ENCODE data around the gene ZBTB7A. TPM values are rescaled to one million over a fixed set of nuclear protein-coding genes. Genes with fewer than 3 reads are reported as not detected.

The ZBTB7A gene
- polyA plus RNA-seq, 2 donors = 22.4 to 29.7 TPM

- Histone ChIP-seq H3K4me1 (ENCODE audit: control insufficient read depth in 2 of 2, insufficient read depth in 2 of 2, low read length in 1 of 2) (peaks cover 8 to 50% of the 10 kb centered on the region in 2 donors), H3K27me3 (ENCODE audit: control insufficient read depth in 1 of 2, insufficient read depth in 2 of 2, low read length in 2 of 2) (no peaks in the 10 kb centered on the region), H3K4me3 (ENCODE audit: low read depth in 1 of 2, low read length in 2 of 2) (peak overlapping the region; percentile 42 to 83), H3K27ac (ENCODE audit: low read depth in 2 of 2, low read length in 1 of 2) (peak overlapping the region; percentile 94 to 99), H3K36me3 (ENCODE audit: control insufficient read depth in 2 of 2, insufficient read depth in 2 of 2, low read length in 1 of 2) (peaks cover 9 to 35% of the 10 kb centered on the region in 2 donors), H3K9me3 (ENCODE audit: control insufficient read depth in 2 of 2, insufficient read depth in 1 of 2, low read depth in 1 of 2, low read length in 1 of 2) (no peaks in the 10 kb centered on the region)
- WGBS, 2 donors = 18 to 23% methylated on average over 22 of the region's 22 CpGs
These were observed 8.6 kb downstream of the ZBTB7A start for GRCh38 chr19:4057931-4058692.

GRCh38 chr19:4055209-4055552, 11.5 kb downstream of the ZBTB7A start:
- Histone ChIP-seq H3K36me3 (ENCODE audit: control insufficient read depth in 2 of 2, insufficient read depth in 2 of 2, low read length in 1 of 2) (peaks cover 9 to 46% of the 10 kb centered on the region in 2 donors), H3K9me3 (ENCODE audit: control insufficient read depth in 2 of 2, insufficient read depth in 1 of 2, low read depth in 1 of 2, low read length in 1 of 2) (no peaks in the 10 kb centered on the region), H3K4me1 (ENCODE audit: control insufficient read depth in 2 of 2, insufficient read depth in 2 of 2, low read length in 1 of 2) (peaks cover 12 to 42% of the 10 kb centered on the region in 2 donors), H3K27me3 (ENCODE audit: control insufficient read depth in 1 of 2, insufficient read depth in 2 of 2, low read length in 2 of 2) (no peaks in the 10 kb centered on the region), H3K4me3 (ENCODE audit: low read depth in 1 of 2, low read length in 2 of 2) (no peak overlapping the region), H3K27ac (ENCODE audit: low read depth in 2 of 2, low read length in 1 of 2) (peak overlapping the region in 1 of 2 donors; percentile 11)
- 91 to 94% methylated on average over 20 of the region's 20 CpGs for WGBS, 2 donors

GRCh38 chr19:4054441-4055208, 12.1 kb downstream of the ZBTB7A start:
- Histone ChIP-seq H3K36me3 (ENCODE audit: control insufficient read depth in 2 of 2, insufficient read depth in 2 of 2, low read length in 1 of 2) (peaks cover 9 to 48% of the 10 kb centered on the region in 2 donors), H3K27ac (ENCODE audit: low read depth in 2 of 2, low read length in 1 of 2) (peak overlapping the region in 1 of 2 donors; percentile 11), H3K9me3 (ENCODE audit: control insufficient read depth in 2 of 2, insufficient read depth in 1 of 2, low read depth in 1 of 2, low read length in 1 of 2) (no peaks in the 10 kb centered on the region), H3K27me3 (ENCODE audit: control insufficient read depth in 1 of 2, insufficient read depth in 2 of 2, low read length in 2 of 2) (no peaks in the 10 kb centered on the region), H3K4me3 (ENCODE audit: low read depth in 1 of 2, low read length in 2 of 2) (no peak overlapping the region), H3K4me1 (ENCODE audit: control insufficient read depth in 2 of 2, insufficient read depth in 2 of 2, low read length in 1 of 2) (peaks cover 12 to 40% of the 10 kb centered on the region in 2 donors)
- WGBS, 2 donors = 90 to 95% methylated on average over 71 to 91 of the region's 91 CpGs

- peaks cover 9 to 54% of the 10 kb centered on the region in 2 donors for H3K36me3 ChIP-seq (ENCODE audit: control insufficient read depth in 2 of 2, insufficient read depth in 2 of 2, low read length in 1 of 2)
- no peaks in the 10 kb centered on the region for H3K27me3 ChIP-seq (ENCODE audit: control insufficient read depth in 1 of 2, insufficient read depth in 2 of 2, low read length in 2 of 2)
- 80 to 81% methylated on average over 78 to 82 of the region's 82 CpGs for WGBS, 2 donors
- peak overlapping the region in 1 of 2 donors; percentile 12 for H3K4me3 ChIP-seq (ENCODE audit: low read depth in 1 of 2, low read length in 2 of 2)
- peak overlapping the region; percentile 77 to 93 for H3K27ac ChIP-seq (ENCODE audit: low read depth in 2 of 2, low read length in 1 of 2)
- H3K4me1 ChIP-seq (ENCODE audit: control insufficient read depth in 2 of 2, insufficient read depth in 2 of 2, low read length in 1 of 2) = peaks cover 9 to 45% of the 10 kb centered on the region in 2 donors
- no peaks in the 10 kb centered on the region for H3K9me3 ChIP-seq (ENCODE audit: control insufficient read depth in 2 of 2, insufficient read depth in 1 of 2, low read depth in 1 of 2, low read length in 1 of 2)
These were observed 13.0 kb downstream of the ZBTB7A start for GRCh38 chr19:4053423-4054324.

GRCh38 chr19:4052993-4053422, 13.7 kb downstream of the ZBTB7A start:
- Histone ChIP-seq H3K36me3 (ENCODE audit: control insufficient read depth in 2 of 2, insufficient read depth in 2 of 2, low read length in 1 of 2) (peaks cover 9 to 58% of the 10 kb centered on the region in 2 donors), H3K4me3 (ENCODE audit: low read depth in 1 of 2, low read length in 2 of 2) (peak overlapping the region; percentile 7 to 12), H3K9me3 (ENCODE audit: control insufficient read depth in 2 of 2, insufficient read depth in 1 of 2, low read depth in 1 of 2, low read length in 1 of 2) (no peaks in the 10 kb centered on the region), H3K4me1 (ENCODE audit: control insufficient read depth in 2 of 2, insufficient read depth in 2 of 2, low read length in 1 of 2) (peaks cover 9 to 41% of the 10 kb centered on the region in 2 donors), H3K27me3 (ENCODE audit: control insufficient read depth in 1 of 2, insufficient read depth in 2 of 2, low read length in 2 of 2) (no peaks in the 10 kb centered on the region), H3K27ac (ENCODE audit: low read depth in 2 of 2, low read length in 1 of 2) (peak overlapping the region; percentile 77 to 93)
- 21 to 28% methylated on average over 13 of the region's 13 CpGs for WGBS, 2 donors

- WGBS, 2 donors = 29 to 30% methylated on average over 25 to 27 of the region's 27 CpGs
- Histone ChIP-seq H3K4me1 (ENCODE audit: control insufficient read depth in 2 of 2, insufficient read depth in 2 of 2, low read length in 1 of 2) (peaks cover 9 to 36% of the 10 kb centered on the region in 2 donors), H3K27me3 (ENCODE audit: control insufficient read depth in 1 of 2, insufficient read depth in 2 of 2, low read length in 2 of 2) (no peaks in the 10 kb centered on the region), H3K4me3 (ENCODE audit: low read depth in 1 of 2, low read length in 2 of 2) (peak overlapping the region; percentile 8 to 14), H3K27ac (ENCODE audit: low read depth in 2 of 2, low read length in 1 of 2) (peak overlapping the region; percentile 77 to 93), H3K9me3 (ENCODE audit: control insufficient read depth in 2 of 2, insufficient read depth in 1 of 2, low read depth in 1 of 2, low read length in 1 of 2) (no peaks in the 10 kb centered on the region), H3K36me3 (ENCODE audit: control insufficient read depth in 2 of 2, insufficient read depth in 2 of 2, low read length in 1 of 2) (peaks cover 9 to 60% of the 10 kb centered on the region in 2 donors)
These were observed 14.3 kb downstream of the ZBTB7A start for GRCh38 chr19:4052114-4052992.

- Histone ChIP-seq H3K4me1 (ENCODE audit: control insufficient read depth in 2 of 2, insufficient read depth in 2 of 2, low read length in 1 of 2) (peaks cover 9 to 36% of the 10 kb centered on the region in 2 donors), H3K27me3 (ENCODE audit: control insufficient read depth in 1 of 2, insufficient read depth in 2 of 2, low read length in 2 of 2) (no peaks in the 10 kb centered on the region), H3K4me3 (ENCODE audit: low read depth in 1 of 2, low read length in 2 of 2) (peak overlapping the region in 1 of 2 donors; percentile 8), H3K9me3 (ENCODE audit: control insufficient read depth in 2 of 2, insufficient read depth in 1 of 2, low read depth in 1 of 2, low read length in 1 of 2) (no peaks in the 10 kb centered on the region), H3K36me3 (ENCODE audit: control insufficient read depth in 2 of 2, insufficient read depth in 2 of 2, low read length in 1 of 2) (peaks cover 9 to 57% of the 10 kb centered on the region in 2 donors), H3K27ac (ENCODE audit: low read depth in 2 of 2, low read length in 1 of 2) (peak overlapping the region; percentile 77 to 93)
- WGBS, 2 donors = 57 to 61% methylated on average over 15 of the region's 15 CpGs
These were observed 15.3 kb downstream of the ZBTB7A start for GRCh38 chr19:4051175-4052101.

- H3K4me1 ChIP-seq (ENCODE audit: control insufficient read depth in 2 of 2, insufficient read depth in 2 of 2, low read length in 1 of 2) = peaks cover 11 to 29% of the 10 kb centered on the region in 2 donors
- H3K4me3 ChIP-seq (ENCODE audit: low read depth in 1 of 2, low read length in 2 of 2) = no peak overlapping the region
- peak overlapping the region in 1 of 2 donors; percentile 50 for H3K27ac ChIP-seq (ENCODE audit: low read depth in 2 of 2, low read length in 1 of 2)
- 56 to 61% methylated on average over 15 of the region's 15 CpGs for WGBS, 2 donors
- H3K36me3 ChIP-seq (ENCODE audit: control insufficient read depth in 2 of 2, insufficient read depth in 2 of 2, low read length in 1 of 2) = peaks cover 12 to 48% of the 10 kb centered on the region in 2 donors
- H3K27me3 ChIP-seq (ENCODE audit: control insufficient read depth in 1 of 2, insufficient read depth in 2 of 2, low read length in 2 of 2) = no peaks in the 10 kb centered on the region
- H3K9me3 ChIP-seq (ENCODE audit: control insufficient read depth in 2 of 2, insufficient read depth in 1 of 2, low read depth in 1 of 2, low read length in 1 of 2) = no peaks in the 10 kb centered on the region
These were observed 17.3 kb downstream of the ZBTB7A start for GRCh38 chr19:4049432-4049831.

Data from esophagus (tissue), 2 donors.